ENCODE results near the gene GJB4. TPM values are rescaled to one million over a fixed set of nuclear protein-coding genes. Genes with fewer than 3 reads are reported as not detected.
"Not testable (repeated sequence)": the region's sequence is repeated elsewhere in the genome, so short reads cannot be mapped to it uniquely, and the experiment has no call there.

The GJB4 gene
- polyA plus RNA-seq, 5 donors: 0.05 to 0.09 (median 0.07) TPM; not detected in 2

GRCh38 chr1:34746785-34747637 is 12.5 kb upstream of the GJB4 start:
- no peak for DNase-seq

DNA sequence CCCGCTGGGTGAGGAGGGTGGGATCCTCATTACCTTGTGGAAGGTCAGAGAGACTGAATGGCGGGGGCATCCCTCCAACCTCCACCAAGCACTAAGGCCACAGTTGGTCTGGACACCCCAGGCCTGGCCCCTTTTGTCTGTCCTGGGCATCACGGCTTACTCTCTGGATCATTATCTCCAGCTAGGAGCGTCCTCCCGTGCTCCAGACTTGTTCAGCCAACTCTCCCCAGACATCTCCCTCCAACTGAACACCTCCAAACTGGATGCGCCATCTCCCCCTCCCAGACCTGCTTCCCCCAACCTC is 11.9 kb upstream of the GJB4 start:
- DNase-seq: no peak

DNA sequence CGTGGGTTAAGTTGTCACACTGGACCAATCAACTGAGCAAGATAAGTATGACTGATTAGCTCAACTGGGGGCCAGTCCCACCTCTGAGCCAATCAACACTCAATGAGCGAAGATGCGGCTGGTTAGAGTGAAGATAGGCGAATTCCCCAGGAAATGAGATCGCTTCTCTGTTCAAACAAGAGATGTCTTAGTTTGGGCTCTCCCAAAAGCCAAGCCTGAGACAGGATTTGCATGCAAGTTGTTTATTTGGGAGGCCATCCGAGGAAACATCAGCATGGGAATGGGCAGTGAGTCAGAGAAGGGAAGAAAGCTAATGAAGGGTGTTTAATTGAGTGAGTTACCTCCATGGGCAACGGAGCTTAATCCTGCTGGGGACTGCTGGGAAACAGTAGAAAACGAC is 9.5 kb upstream of the GJB4 start:
- no peak for DNase-seq

DNA sequence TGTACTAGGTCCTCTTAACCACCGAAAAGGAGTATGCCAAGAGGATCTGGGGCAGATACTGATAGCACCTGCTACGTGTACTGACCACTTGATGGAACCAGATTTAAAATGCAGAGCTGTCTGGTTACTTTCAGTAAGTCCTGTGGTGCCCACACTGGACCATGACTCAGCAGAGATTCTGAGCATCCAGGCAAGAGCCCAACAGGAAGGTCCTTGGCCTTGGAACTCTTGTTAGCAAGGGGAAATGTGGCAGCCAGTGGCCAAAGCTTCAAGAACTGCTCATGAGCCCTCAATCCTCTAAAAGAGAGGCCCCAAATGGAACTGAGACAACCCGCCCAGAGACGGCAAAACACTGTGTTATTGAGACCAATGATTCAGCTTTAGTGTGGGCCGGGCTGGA is 8.9 kb upstream of the GJB4 start:
- no peak for DNase-seq

DNA sequence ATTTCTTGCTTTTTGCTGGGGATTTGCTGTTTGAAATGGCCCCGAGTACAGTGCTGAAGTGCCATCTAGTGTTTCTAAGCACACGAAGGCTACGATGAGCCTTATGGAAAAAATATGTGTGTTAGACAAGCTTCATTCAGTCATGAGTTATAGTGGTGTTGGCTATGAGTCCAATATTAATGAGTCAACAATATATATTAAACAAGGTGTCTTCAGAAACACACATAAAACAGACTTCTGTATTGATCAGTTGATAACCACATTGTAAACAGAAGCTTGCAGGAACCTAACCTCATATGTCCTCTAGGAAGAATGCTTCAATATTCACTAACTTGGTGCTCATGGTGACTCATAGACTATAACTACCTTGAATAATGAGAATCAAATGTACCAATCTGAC is 6.4 kb upstream of the GJB4 start:
- no peak for DNase-seq

GRCh38 chr1:34754964-34755637 is 4.4 kb upstream of the GJB4 start, which contains the start of gene GJB5:
Gene GJB5, plus strand, starts transcription at chr1:34755047. Its CDS starts 2,284 bp downstream, at chr1:34757331.
- no peak for DNase-seq

- DNase-seq: no peak
These were observed 3.6 kb upstream of the GJB4 start for GRCh38 chr1:34755961-34756360.

DNA sequence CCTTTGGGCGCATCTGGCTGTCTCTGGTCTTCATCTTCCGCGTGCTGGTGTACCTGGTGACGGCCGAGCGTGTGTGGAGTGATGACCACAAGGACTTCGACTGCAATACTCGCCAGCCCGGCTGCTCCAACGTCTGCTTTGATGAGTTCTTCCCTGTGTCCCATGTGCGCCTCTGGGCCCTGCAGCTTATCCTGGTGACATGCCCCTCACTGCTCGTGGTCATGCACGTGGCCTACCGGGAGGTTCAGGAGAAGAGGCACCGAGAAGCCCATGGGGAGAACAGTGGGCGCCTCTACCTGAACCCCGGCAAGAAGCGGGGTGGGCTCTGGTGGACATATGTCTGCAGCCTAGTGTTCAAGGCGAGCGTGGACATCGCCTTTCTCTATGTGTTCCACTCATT is 2.2 kb upstream of the GJB4 start:
- DNase-seq: no peak

- no peak for DNase-seq
These were observed 789 bp upstream of the GJB4 start for GRCh38 chr1:34758751-34759150.

- no peak for DNase-seq
These were observed 1.7 kb downstream of the GJB4 start for GRCh38 chr1:34761176-34761761.

DNA sequence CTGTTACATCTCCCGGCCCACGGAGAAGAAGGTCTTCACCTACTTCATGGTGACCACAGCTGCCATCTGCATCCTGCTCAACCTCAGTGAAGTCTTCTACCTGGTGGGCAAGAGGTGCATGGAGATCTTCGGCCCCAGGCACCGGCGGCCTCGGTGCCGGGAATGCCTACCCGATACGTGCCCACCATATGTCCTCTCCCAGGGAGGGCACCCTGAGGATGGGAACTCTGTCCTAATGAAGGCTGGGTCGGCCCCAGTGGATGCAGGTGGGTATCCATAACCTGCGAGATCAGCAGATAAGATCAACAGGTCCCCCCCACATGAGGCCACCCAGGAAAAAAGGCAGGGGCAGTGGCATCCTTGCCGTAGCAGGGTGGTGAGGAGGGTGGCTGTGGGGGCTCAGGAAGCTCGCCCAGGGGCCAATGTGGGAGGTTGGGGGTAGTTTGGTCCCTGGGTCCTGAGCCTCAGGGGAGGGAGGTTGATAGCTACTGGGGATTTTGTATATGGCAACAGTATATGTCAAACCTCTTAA is 2.3 kb downstream of the GJB4 start:
- DNase-seq: no peak

- no peak for DNase-seq
These were observed 3.1 kb downstream of the GJB4 start for GRCh38 chr1:34762474-34763141.

- no peak for DNase-seq
These were observed 3.7 kb downstream of the GJB4 start for GRCh38 chr1:34763142-34763781.

GRCh38 chr1:34768856-34769255 is 9.3 kb downstream of the GJB4 start:
- DNase-seq: no peak

DNA sequence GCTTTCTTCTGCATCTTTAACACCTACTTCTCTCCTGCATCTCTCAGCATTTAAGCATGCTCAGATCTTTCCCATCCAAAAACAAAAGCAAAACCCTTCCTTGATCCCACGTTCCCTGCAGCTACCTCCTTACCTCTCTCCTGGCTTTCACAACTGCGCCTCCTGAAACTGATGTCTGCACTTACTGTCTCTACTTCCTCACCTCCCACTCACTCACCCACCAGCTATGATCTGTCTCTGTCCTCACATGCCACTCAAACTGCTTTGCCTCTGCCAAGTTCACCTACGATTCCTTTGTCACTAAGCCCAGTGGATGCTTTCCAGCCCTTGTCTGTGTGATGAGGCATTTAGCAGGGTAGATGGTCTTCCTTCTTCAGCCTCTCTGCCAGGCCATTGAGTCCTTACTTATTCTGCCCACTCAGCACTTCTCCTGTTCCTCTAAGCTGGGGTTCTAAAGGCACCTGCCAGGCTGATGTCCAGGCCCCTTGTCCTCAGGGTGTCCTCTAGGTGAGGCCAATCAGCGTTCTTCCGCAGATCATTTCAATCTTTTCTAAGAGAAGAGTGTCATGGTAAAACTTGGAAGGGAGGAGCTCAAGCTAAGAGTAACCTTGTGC is 11.5 kb downstream of the GJB4 start:
- no peak for DNase-seq

GRCh38 chr1:34771573-34772371 is 12.2 kb downstream of the GJB4 start:
- no peak for DNase-seq

DNA sequence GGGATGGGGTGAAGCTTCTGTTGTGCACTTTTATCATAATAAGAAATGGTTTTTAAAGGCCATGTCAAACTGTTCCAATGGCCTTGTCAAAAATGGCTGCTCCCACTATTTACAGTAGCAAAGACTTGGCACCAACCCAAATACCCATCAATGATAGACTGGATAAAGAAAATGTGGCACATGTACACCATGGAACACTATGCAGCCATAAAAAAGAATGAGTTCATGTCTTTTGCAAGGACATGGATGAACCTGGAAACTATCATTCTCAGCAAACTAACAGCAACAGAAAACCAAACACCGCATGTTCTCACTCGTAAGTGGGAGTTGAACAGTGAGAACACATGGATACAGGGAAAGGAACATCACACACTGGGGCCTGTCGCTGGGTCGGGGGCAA is 13.6 kb downstream of the GJB4 start:
- not testable (repeated sequence) for DNase-seq

- no peak for DNase-seq
These were observed 15.4 kb downstream of the GJB4 start for GRCh38 chr1:34774957-34775356.

DNA sequence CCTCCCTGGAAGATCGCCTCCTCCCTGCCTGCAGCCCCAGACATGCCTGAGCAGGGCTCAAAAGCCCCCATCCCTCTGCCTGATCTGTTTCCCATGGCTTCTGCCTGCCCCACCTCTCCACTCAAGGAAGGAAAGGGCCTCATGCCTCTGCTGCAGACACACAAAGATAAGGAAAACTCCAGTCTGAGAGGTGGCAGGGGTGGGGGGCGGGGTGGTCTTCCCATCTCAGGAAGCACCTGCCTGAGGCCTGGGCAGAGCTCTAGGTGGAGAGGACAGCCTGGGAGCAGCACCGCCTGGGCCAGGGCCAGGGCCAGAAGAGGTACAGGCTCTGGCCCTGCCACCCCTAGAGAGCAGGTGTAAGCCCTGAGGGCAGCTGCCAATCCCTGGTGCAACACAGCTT is 17.4 kb downstream of the GJB4 start:
- DNase-seq: no peak
